DND-41 (cell line): ENCODE measurements around the gene CDC6.

Source experiments
- ATAC-seq: fragments of 200-7000 bp; cut with Tn5 transposase; 3 replicates; pipeline ENCODE4 v1.9.1; 2021; ENCODE audit warnings: low read depth; ENCODE audit not compliant: insufficient read depth
- DNase-seq: peaks from one replicate; pipeline ENCODE4 v3.0.0-alpha.2; 2020
- H2AFZ ChIP-seq: 2 replicates; pipeline ENCODE4 v1.6.0; 2012; ENCODE audit warnings: low read depth, low read length
- H3K27ac ChIP-seq: 2 replicates; pipeline ENCODE4 v1.5.1; 2012; ENCODE audit warnings: low read length, inconsistent platforms
- H3K27me3 ChIP-seq: fragments of 200-600 bp; sonication (generic); 2 replicates; pipeline ENCODE4 v1.6.0; 2012; ENCODE audit warnings: low read length, mild to moderate bottlenecking, inconsistent platforms; ENCODE audit not compliant: insufficient read depth, poor library complexity
- H3K36me3 ChIP-seq: 2 replicates; pipeline ENCODE4 v1.5.1; 2012; ENCODE audit warnings: low read length, inconsistent platforms; ENCODE audit not compliant: insufficient read depth
- H3K4me1 ChIP-seq: 2 replicates; pipeline ENCODE4 v1.5.1; 2012; ENCODE audit warnings: mild to moderate bottlenecking, low read length; ENCODE audit not compliant: insufficient read depth
- H3K4me2 ChIP-seq: 2 replicates; pipeline ENCODE4 v1.6.0; 2012; ENCODE audit warnings: mild to moderate bottlenecking, moderate library complexity, low read length, inconsistent platforms; ENCODE audit not compliant: insufficient read depth
- H3K4me3 ChIP-seq, 2 experiments: fragments of 200-600 bp in 1 of 2; shearing (Covaris generic) in 1 of 2; 2 replicates each; pipeline ENCODE4 v1.5.1; 2012 to 2016; ENCODE audit warnings: inconsistent platforms in 2 of 2, low read length in 2 of 2, mild to moderate bottlenecking in 2 of 2, low read depth in 1 of 2, moderate library complexity in 1 of 2
- H3K79me2 ChIP-seq: 2 replicates; pipeline ENCODE4 v1.6.0; 2012; ENCODE audit warnings: low read length, inconsistent platforms; ENCODE audit not compliant: insufficient read depth
- H3K9ac ChIP-seq: 2 replicates; pipeline ENCODE4 v1.6.0; 2012; ENCODE audit warnings: low read depth, mild to moderate bottlenecking, inconsistent platforms, low read length, moderate library complexity
- H3K9me3 ChIP-seq: 2 replicates; pipeline ENCODE4 v1.5.1; 2012; ENCODE audit warnings: low read length, moderate library complexity, mild to moderate bottlenecking, inconsistent platforms; ENCODE audit not compliant: insufficient read depth, severe bottlenecking
- H4K20me1 ChIP-seq: 2 replicates; pipeline ENCODE4 v1.6.0; 2012; ENCODE audit warnings: low read length; ENCODE audit not compliant: insufficient read depth
- CTCF ChIP-seq: IDR thresholded peaks from 2 replicates; pipeline ENCODE4 v1.5.1; 2012; ENCODE audit warnings: borderline replicate concordance, low read length, moderate library complexity, mild to moderate bottlenecking; ENCODE audit not compliant: poor library complexity, severe bottlenecking; ENCODE audit errors: extremely low read depth
- EZH2 ChIP-seq: IDR thresholded peaks from 3 replicates; pipeline ENCODE4 v1.6.1; 2012; ENCODE audit warnings: borderline replicate concordance, low read depth, mild to moderate bottlenecking, moderate library complexity, low read length, inconsistent platforms; ENCODE audit not compliant: severe bottlenecking

The CDC6 gene

GRCh38 chr17:40320756-40321523 is 33.3 kb downstream of the CDC6 start:
- Histone ChIP-seq H3K9me3 (no peaks in the 10 kb centered on the region), H3K4me1 (peaks cover 74% of the 10 kb centered on the region), H3K4me2 (peak overlapping the region; percentile 67; the same call in 1 of the 2 replicates), H3K27me3 (no peaks in the 10 kb centered on the region), H2AFZ (no peak overlapping the region), H3K9ac (no peak overlapping the region), H3K79me2 (peaks cover 20% of the 10 kb centered on the region), H4K20me1 (peaks cover 48% of the 10 kb centered on the region), H3K36me3 (no peaks in the 10 kb centered on the region), H3K4me3 (no peak overlapping the region), H3K27ac (no peak overlapping the region)
- DNase-seq: no peak
- no peak for ATAC-seq
- TF ChIP-seq EZH2: no peak
- TF ChIP-seq CTCF: no peak

GRCh38 chr17:40321524-40321929 is 33.8 kb downstream of the CDC6 start:
- peak overlapping the region; percentile 67 for H3K4me2 ChIP-seq
- peaks cover 80% of the 10 kb centered on the region for H3K4me1 ChIP-seq
- H3K9me3 ChIP-seq: no peaks in the 10 kb centered on the region
- DNase-seq: no peak
- H4K20me1 ChIP-seq: peaks cover 54% of the 10 kb centered on the region
- no peaks in the 10 kb centered on the region for H3K36me3 ChIP-seq
- peak overlapping the region in 1 of 2 experiments; percentile 50; a peak in 2 of 4 replicates for H3K4me3 ChIP-seq
- H3K27ac ChIP-seq: peak overlapping the region; percentile 86
- no peak overlapping the region for H2AFZ ChIP-seq
- H3K27me3 ChIP-seq: no peaks in the 10 kb centered on the region
- no peak for TF ChIP-seq CTCF
- no peak for TF ChIP-seq EZH2
- no peak overlapping the region for H3K9ac ChIP-seq
- no peak for ATAC-seq
- peaks cover 20% of the 10 kb centered on the region for H3K79me2 ChIP-seq

GRCh38 chr17:40321961-40322357 is 34.3 kb downstream of the CDC6 start:
- no peak for TF ChIP-seq EZH2
- no peak for TF ChIP-seq CTCF
- H3K4me1 ChIP-seq: peaks cover 83% of the 10 kb centered on the region
- peak overlapping the region; percentile 86 for H3K27ac ChIP-seq
- peak overlapping the region in 1 of 2 experiments; percentile 50; a peak in 2 of 4 replicates for H3K4me3 ChIP-seq
- H3K27me3 ChIP-seq: no peaks in the 10 kb centered on the region
- H3K9ac ChIP-seq: peak overlapping the region; percentile 42
- H3K36me3 ChIP-seq: no peaks in the 10 kb centered on the region
- H3K4me2 ChIP-seq: peak overlapping the region; percentile 67
- peaks cover 55% of the 10 kb centered on the region for H4K20me1 ChIP-seq
- DNase-seq (no peak), ATAC-seq (no peak)
- H3K79me2 ChIP-seq: peaks cover 23% of the 10 kb centered on the region
- H3K9me3 ChIP-seq: no peaks in the 10 kb centered on the region
- H2AFZ ChIP-seq: no peak overlapping the region
